ENCODE measurements around the gene NEK2.

DNA sequence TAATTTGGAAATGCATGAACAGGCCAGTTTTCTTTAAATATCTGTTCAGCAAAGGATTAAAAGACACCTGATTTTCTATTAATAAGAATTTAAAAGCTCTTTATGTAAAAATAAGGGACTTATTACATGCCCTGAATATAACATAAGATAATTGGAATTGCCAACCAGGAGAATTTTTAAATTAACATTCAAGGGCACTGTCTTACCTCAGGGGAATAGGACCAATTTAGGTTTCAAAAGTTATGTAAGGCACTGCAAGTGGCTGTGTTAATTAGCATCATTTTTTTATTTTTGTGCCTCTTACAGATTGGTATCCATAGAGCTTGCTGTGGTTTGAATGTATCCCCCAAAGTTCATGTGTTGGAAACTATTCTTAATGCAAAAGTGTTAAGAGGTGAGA is 1.3 kb upstream of the NEK2 start:
- TF ChIP-seq, protein P1, sequence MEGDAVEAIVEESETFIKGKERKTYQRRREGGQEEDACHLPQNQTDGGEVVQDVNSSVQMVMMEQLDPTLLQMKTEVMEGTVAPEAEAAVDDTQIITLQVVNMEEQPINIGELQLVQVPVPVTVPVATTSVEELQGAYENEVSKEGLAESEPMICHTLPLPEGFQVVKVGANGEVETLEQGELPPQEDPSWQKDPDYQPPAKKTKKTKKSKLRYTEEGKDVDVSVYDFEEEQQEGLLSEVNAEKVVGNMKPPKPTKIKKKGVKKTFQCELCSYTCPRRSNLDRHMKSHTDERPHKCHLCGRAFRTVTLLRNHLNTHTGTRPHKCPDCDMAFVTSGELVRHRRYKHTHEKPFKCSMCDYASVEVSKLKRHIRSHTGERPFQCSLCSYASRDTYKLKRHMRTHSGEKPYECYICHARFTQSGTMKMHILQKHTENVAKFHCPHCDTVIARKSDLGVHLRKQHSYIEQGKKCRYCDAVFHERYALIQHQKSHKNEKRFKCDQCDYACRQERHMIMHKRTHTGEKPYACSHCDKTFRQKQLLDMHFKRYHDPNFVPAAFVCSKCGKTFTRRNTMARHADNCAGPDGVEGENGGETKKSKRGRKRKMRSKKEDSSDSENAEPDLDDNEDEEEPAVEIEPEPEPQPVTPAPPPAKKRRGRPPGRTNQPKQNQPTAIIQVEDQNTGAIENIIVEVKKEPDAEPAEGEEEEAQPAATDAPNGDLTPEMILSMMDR (IDR thresholded peaks at IDR 0.05) = no peak
- no peak for TF ChIP-seq POLR2AphosphoS5 (IDR thresholded peaks at IDR 0.05)
- no peak for TF ChIP-seq POLR2A (IDR thresholded peaks at IDR 0.05)
